HL-60 (cell line): ENCODE data around the gene TNFAIP8L2.

ENCODE experiments used
- GABPA ChIP-seq: IDR thresholded peaks from 2 replicates; pipeline ENCODE4 v1.6.1; 2012; ENCODE audit warnings: low read depth
- POLR2AphosphoS5 ChIP-seq: IDR thresholded peaks from 2 replicates; pipeline ENCODE4 v1.6.1; 2012; ENCODE audit warnings: low read depth
- SPI1 ChIP-seq: IDR thresholded peaks from 2 replicates; pipeline ENCODE4 v1.6.1; 2012; ENCODE audit warnings: low read depth, mild to moderate bottlenecking, borderline replicate concordance
- TF ChIP-seq, protein P1 (sequence below): IDR thresholded peaks from one replicate; pipeline ENCODE4 v1.5.1; 2011; ENCODE audit warnings: low read length, control low read depth, inconsistent platforms; ENCODE audit not compliant: insufficient read depth
- TF ChIP-seq, protein P2 (sequence below): IDR thresholded peaks from 2 replicates; pipeline ENCODE4 v1.6.1; 2012; ENCODE audit warnings: low read depth; ENCODE audit not compliant: insufficient replicate concordance

GRCh38 chr1:151142411-151143056 lies 13.9 kb upstream of the TNFAIP8L2 start:
- TF ChIP-seq POLR2AphosphoS5: no peak
- TF ChIP-seq, protein P1, sequence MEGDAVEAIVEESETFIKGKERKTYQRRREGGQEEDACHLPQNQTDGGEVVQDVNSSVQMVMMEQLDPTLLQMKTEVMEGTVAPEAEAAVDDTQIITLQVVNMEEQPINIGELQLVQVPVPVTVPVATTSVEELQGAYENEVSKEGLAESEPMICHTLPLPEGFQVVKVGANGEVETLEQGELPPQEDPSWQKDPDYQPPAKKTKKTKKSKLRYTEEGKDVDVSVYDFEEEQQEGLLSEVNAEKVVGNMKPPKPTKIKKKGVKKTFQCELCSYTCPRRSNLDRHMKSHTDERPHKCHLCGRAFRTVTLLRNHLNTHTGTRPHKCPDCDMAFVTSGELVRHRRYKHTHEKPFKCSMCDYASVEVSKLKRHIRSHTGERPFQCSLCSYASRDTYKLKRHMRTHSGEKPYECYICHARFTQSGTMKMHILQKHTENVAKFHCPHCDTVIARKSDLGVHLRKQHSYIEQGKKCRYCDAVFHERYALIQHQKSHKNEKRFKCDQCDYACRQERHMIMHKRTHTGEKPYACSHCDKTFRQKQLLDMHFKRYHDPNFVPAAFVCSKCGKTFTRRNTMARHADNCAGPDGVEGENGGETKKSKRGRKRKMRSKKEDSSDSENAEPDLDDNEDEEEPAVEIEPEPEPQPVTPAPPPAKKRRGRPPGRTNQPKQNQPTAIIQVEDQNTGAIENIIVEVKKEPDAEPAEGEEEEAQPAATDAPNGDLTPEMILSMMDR: no peak
- TF ChIP-seq, protein P2, sequence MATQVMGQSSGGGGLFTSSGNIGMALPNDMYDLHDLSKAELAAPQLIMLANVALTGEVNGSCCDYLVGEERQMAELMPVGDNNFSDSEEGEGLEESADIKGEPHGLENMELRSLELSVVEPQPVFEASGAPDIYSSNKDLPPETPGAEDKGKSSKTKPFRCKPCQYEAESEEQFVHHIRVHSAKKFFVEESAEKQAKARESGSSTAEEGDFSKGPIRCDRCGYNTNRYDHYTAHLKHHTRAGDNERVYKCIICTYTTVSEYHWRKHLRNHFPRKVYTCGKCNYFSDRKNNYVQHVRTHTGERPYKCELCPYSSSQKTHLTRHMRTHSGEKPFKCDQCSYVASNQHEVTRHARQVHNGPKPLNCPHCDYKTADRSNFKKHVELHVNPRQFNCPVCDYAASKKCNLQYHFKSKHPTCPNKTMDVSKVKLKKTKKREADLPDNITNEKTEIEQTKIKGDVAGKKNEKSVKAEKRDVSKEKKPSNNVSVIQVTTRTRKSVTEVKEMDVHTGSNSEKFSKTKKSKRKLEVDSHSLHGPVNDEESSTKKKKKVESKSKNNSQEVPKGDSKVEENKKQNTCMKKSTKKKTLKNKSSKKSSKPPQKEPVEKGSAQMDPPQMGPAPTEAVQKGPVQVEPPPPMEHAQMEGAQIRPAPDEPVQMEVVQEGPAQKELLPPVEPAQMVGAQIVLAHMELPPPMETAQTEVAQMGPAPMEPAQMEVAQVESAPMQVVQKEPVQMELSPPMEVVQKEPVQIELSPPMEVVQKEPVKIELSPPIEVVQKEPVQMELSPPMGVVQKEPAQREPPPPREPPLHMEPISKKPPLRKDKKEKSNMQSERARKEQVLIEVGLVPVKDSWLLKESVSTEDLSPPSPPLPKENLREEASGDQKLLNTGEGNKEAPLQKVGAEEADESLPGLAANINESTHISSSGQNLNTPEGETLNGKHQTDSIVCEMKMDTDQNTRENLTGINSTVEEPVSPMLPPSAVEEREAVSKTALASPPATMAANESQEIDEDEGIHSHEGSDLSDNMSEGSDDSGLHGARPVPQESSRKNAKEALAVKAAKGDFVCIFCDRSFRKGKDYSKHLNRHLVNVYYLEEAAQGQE: no peak
- TF ChIP-seq GABPA: no peak
- TF ChIP-seq SPI1: no peak
